Adipocyte (in vitro differentiated cells): ENCODE results near the gene PNKP.

Source experiments
- DNase-seq: peaks from one replicate; pipeline ENCODE4 v3.0.0-alpha.2; 2015; ENCODE audit warnings: low read depth
- H3K27me3 ChIP-seq: replicated peaks from 2 replicates; pipeline ENCODE4 v1.7.0; 2013; ENCODE audit warnings: mild to moderate bottlenecking, low read length, moderate library complexity; ENCODE audit not compliant: control insufficient read depth, insufficient read depth
- H3K36me3 ChIP-seq: 2 replicates; pipeline ENCODE4 v1.7.0; 2013; ENCODE audit warnings: low read length, mild to moderate bottlenecking, moderate library complexity; ENCODE audit not compliant: control insufficient read depth, insufficient read depth, severe bottlenecking
- H3K4me1 ChIP-seq: 2 replicates; pipeline ENCODE4 v1.7.0; 2013; ENCODE audit warnings: mild to moderate bottlenecking, low read length, moderate library complexity; ENCODE audit not compliant: control insufficient read depth, insufficient read depth
- H3K4me3 ChIP-seq: 2 replicates; pipeline ENCODE4 v1.7.0; 2013; ENCODE audit warnings: mild to moderate bottlenecking, low read length, moderate library complexity
- H3K9ac ChIP-seq: 2 replicates; pipeline ENCODE4 v1.7.0; 2013; ENCODE audit warnings: mild to moderate bottlenecking, low read length, moderate library complexity
- H3K9me3 ChIP-seq: 2 replicates; pipeline ENCODE4 v1.7.0; 2013; ENCODE audit warnings: mild to moderate bottlenecking, low read length, moderate library complexity; ENCODE audit not compliant: control insufficient read depth

The PNKP gene

DNA sequence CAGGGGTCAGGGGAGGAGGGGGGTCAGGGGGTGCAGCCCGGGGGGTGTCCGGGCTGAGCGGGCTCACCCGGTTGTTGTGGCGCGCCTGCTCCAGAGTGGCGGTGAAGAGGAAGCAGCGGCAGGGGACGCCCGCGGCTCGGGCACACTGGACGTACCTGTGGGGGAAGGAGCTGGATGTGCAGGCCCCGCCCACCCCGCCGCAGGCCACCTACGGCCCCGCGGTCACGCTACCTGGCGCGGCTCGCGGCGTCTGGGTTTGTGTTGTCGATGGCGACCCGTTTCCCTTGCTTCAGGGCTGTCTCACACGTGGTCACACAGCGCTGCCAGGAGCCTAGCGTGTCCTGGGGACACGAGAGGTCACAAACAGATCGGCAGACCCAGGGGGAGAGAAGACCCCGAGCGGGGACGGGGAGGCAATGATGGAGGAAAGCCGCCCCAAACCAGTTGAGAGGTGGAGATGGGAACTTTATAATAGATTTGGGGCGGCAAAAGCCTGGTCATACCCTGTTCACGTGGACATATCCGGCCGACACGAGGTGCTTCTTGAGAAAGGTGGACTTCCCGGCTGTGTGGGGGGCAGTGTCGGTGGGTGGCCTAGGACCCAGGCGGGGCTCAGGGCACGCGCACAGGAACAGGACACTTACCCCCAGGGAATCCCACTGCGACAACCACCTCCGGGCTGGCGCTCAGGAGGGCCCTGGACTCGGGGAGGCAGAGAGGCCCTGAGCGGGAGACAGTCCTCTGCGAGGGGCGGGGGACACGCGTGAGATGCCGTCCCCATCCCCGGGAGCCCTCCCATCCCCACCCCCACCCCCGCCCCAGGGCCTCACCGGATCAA lies 5.6 kb downstream of the PNKP start:
- Histone ChIP-seq H3K36me3 (peaks cover 54% of the 10 kb centered on the region), H3K9me3 (no peaks in the 10 kb centered on the region), H3K4me1 (peaks cover 22% of the 10 kb centered on the region), H3K9ac (no peak overlapping the region), H3K4me3 (no peak overlapping the region), H3K27me3 (no peaks in the 10 kb centered on the region)
- DNase-seq, result no peak

DNA sequence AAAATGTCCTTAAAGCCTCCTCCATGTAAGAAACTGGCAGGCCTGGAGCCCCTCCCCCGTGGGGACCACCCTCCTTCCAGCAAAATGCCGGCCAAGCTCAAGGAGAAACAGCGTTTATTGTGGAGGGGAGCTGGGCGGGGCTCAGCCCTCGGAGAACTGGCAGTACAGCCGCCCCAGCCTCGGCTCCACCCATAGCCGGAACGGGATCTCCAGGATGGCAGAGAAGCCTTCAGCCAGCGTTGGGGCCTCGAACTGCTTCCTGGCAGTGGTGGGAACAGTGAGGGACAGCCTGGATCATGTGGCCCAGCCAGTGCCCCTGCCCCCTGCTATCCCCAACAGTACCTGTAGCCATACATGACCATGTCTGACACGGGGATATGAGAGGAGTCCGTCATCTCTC lies 6.3 kb downstream of the PNKP start:
- H3K36me3 ChIP-seq, result peaks cover 58% of the 10 kb centered on the region
- peak overlapping the region; percentile 52 for H3K9ac ChIP-seq
- no peak overlapping the region for H3K4me3 ChIP-seq
- no peak for DNase-seq
- no peaks in the 10 kb centered on the region for H3K9me3 ChIP-seq
- peaks cover 15% of the 10 kb centered on the region for H3K4me1 ChIP-seq
- H3K27me3 ChIP-seq, result no peaks in the 10 kb centered on the region

DNA sequence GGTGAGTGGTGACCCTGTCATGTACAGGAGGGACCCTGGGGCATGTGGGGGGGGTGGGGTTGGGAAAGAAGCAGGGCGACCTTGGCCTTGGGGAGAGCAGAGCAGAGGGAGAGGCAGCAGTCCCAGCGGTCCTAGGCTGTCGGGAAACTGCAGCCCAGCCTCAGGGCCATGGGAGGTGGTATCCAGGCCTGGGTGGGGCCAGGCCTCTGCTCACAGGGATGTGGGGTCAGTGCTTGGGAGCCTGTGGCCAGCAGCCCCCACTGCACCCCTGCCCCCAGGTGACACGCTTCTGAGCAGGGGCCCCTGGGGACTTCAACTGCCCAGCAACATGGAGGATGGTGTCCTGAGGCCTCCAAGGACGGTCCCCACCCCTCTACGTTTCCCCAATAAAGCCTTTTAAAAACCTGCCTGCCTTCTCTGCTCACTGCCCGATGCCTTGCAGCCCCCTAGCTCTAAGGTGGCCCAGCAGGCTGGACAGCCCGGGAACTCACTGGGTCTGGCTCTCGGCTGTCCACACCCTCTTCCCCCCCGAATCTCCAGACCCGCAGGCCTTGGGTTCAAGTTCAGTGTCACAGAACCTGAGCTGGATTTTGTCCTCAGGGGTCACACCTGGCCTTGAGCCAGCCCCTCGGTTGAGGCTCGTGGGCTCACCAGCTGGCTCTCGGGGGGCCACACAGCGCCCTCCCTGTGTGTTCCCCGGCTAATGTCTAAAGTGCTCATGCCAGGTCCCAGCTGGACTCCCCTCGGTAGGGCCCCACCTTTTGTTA lies 6.9 kb downstream of the PNKP start:
- peaks cover 10% of the 10 kb centered on the region for H3K4me1 ChIP-seq
- H3K27me3 ChIP-seq, result no peaks in the 10 kb centered on the region
- H3K9ac ChIP-seq, result peak overlapping the region; percentile 52
- H3K36me3 ChIP-seq, result peaks cover 64% of the 10 kb centered on the region
- H3K4me3 ChIP-seq, result no peak overlapping the region
- H3K9me3 ChIP-seq, result no peaks in the 10 kb centered on the region
- DNase-seq, result no peak

DNA sequence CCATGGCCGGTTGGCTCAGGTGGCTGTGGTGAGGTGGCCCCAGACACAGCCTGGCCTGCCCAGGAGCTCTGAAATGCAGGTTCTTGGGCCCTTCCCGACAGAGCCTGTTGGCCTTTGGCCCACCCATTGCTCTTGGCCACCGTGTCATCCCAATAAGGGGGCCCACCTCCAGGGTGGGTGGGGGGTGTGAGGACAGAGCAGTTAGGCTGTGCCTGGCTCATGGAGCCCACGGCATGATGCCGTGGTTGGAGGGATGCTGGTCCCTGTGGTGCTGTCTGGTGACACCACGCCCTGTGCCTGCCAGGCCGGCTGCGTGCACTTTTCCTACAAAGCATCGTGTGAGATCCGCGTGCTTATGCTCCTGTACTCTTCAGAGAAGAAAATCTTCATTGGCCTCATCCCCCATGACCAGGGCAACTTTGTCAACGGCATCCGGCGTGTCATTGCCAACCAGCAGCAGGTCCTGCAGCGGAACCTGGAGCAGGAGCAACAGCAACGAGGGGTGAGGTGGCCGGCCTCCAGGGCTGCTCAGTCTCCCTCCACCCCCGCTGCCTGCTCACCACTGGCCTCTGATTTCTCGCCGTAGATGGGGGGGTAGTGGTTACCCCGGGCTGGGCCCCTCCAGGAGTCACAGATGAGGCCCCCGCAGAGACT lies 7.6 kb downstream of the PNKP start:
- no peak overlapping the region for H3K4me3 ChIP-seq
- H3K36me3 ChIP-seq, result peaks cover 71% of the 10 kb centered on the region
- DNase-seq, result no peak

DNA sequence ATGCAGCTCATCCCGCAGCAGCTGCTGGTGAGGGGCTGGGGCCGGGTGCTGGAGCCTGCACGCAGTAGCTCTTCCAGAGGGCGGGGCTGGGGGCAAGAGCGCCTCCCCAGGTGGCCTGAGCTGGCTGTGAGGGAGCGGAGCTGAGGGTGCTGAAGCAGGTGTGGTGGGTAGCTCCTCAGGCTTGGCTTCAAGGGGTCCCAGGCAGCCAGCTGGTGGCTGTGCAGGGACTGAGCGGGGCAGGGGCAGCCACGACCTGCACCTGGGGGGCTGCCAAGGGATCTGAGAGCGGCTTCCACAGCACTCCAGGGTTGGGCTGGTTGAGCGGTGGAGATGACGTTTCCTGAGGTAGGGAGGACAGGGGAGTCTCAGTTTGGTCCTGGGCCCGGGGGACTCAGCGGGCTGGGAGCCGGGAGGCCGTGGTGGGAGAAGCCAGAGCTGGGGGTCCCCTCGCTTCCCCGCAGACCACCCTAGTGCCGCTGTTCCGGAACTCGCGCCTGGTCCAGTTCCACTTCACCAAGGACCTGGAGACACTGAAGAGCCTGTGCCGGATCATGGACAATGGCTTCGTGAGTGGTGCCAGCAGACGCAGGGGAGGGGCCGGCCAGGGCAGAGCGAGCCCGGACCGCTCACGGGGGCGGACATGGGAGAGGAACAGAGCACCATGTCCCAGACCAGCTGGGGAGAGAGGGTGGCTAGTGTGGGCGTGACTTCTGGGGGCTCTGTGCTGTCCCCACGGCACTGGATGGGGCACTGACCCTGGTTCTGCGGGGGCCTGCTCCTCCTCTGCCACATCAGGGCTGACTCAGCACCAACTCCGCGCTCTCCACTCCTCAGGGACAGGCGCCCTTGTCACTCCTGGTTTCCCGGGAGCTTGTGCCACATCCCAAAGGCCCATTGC lies 9.0 kb downstream of the PNKP start:
- no peak overlapping the region for H3K4me3 ChIP-seq
- no peaks in the 10 kb centered on the region for H3K27me3 ChIP-seq
- no peak for DNase-seq
- H3K9me3 ChIP-seq, result no peaks in the 10 kb centered on the region
- peaks cover 62% of the 10 kb centered on the region for H3K36me3 ChIP-seq
- peaks cover 8% of the 10 kb centered on the region for H3K4me1 ChIP-seq
- no peak overlapping the region for H3K9ac ChIP-seq

More for the DNA sequence above, 7.6 kb downstream of the PNKP start:
- Histone ChIP-seq H3K4me1 (peaks cover 5% of the 10 kb centered on the region), H3K9me3 (no peaks in the 10 kb centered on the region), H3K9ac (no peak overlapping the region), H3K27me3 (no peaks in the 10 kb centered on the region)

DNA sequence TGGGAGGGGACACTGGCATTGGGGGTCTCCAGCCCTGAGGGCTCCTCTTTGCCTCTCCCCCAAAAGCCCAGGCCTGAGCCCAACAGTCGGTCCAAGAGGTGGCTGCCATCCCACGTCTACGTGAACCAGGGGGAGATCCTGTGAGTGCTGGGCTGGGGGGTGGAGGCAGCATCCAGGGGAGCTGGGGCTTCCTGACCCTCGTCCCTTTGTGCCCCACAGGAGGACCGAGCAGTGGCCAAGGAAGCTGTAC lies 9.6 kb downstream of the PNKP start:
- H3K36me3 ChIP-seq, result peaks cover 58% of the 10 kb centered on the region
- no peak for DNase-seq
- no peaks in the 10 kb centered on the region for H3K9me3 ChIP-seq

DNA sequence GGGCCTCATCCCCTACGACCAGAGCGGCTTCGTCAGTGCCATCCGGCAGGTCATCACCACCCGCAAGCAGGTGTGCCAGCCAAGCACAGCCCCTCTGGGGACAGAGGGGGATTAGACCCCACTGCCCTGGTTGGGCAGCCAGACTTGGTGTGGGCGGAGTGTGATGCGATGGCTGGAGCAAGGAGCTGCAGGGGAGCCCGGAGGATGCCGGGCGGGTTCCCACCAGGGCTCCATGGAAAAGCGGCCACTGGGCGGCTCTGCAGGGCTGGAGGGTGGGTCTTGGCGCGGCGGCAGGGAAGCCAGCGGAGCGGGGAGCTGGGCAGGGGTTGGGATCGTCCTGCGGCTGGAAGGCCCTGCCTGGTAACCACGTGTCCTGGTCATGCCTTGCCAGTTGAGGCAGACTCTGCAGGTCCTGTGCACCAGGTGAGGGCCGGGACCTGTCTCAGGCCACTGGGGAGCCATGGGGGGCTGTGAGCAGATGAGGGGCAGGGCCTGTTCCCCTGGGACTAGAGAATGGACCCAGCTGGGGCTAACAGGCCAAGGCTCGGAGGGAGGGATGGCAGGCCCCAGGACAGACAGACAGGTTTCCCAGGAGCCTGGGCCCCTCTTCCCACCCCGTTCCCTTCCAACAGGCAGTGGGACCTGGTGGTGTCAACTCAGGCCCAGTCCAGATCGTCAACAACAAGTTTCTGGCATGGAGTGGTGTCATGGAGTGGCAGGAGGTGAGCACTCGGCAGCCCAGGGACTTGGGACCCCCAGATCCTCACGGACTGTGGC lies 10.1 kb downstream of the PNKP start:
- no peak overlapping the region for H3K9ac ChIP-seq
- H3K4me1 ChIP-seq, result peaks cover 14% of the 10 kb centered on the region
- no peak for DNase-seq
- no peak overlapping the region for H3K4me3 ChIP-seq
- H3K36me3 ChIP-seq, result peaks cover 58% of the 10 kb centered on the region
- H3K27me3 ChIP-seq, result no peaks in the 10 kb centered on the region
- no peaks in the 10 kb centered on the region for H3K9me3 ChIP-seq

More for the DNA sequence above, 9.6 kb downstream of the PNKP start:
- Histone ChIP-seq H3K4me3 (no peak overlapping the region), H3K4me1 (peaks cover 9% of the 10 kb centered on the region), H3K9ac (no peak overlapping the region), H3K27me3 (no peaks in the 10 kb centered on the region)

DNA sequence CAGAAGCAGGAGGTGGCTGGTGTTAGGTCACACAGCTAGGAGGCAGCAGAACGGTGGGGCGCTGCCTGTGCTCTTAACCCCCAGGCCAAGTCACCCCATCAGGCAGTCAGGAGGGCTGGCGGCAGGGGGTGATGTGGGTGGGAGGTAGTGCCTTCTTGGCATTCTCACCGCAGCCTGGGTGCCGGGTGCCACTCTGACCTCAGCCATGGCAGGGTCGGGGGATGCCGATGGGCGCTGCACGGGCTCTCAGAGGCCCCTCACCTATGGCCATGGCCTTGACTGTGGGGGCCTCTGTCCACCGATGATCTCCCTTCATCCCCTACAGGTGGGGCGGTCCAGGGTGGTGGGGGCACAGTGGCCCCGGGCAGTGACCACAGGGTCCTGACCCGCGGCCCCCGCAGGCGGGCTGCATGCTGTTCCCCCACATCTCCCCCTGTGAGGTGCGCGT lies 10.8 kb downstream of the PNKP start:
- DNase-seq, result no peak
- Histone ChIP-seq H3K27me3 (no peaks in the 10 kb centered on the region), H3K9me3 (no peaks in the 10 kb centered on the region), H3K4me3 (no peak overlapping the region), H3K9ac (no peak overlapping the region), H3K36me3 (peaks cover 55% of the 10 kb centered on the region), H3K4me1 (peaks cover 18% of the 10 kb centered on the region)

DNA sequence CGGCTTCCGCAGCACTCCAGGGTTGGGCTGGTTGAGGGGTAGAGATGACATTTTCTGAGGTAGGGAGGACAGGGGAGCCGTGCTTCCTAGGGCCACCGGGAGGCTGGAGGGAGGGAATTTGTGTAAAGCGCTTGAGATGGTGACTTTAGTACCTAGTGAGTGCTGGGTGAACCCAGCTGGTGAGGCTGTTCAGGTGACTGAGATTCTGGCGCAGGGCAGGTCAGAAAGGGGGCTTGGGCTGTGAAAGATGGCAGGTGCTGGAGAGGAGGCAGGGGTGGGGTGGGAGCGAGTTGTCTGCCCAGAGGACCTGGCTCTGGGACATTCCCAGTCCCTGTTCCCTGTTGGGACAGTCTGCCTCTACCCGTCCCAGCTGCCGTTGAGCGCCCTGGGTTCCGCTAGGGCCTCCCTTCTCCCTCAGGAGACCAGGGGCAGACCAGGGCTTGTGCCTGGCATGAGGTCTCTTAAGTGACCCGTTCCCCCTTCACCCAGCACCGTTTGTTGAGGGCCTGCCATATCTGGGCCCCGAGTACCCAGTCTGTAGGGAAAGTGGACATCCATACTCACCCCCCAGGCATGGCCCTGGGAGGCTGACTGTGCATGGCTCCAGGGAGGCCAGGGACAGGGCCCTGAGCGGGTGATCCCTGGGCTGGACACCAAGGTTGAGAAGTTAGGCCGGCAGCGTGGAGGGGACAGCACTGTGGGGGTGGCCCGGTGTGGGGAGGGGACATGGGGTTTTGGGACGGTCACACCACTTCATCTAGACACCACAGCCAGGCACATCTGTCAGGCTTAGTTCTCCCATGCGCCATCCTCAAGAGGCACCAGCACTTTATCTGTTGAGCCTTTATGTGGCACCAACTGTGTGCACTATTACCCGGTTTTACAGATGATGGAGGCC lies 11.5 kb downstream of the PNKP start:
- Histone ChIP-seq H3K4me3 (no peak overlapping the region), H3K4me1 (peaks cover 18% of the 10 kb centered on the region), H3K9ac (no peak overlapping the region), H3K27me3 (no peaks in the 10 kb centered on the region), H3K9me3 (no peaks in the 10 kb centered on the region), H3K36me3 (peaks cover 51% of the 10 kb centered on the region)
- DNase-seq, result no peak
